CD4-positive, alpha-beta T cell treated with Interferon gamma for 1 hour (primary cell): Measurements from ENCODE around the gene PLIN5.

Experiments used
- DNase-seq: peaks from one replicate; pipeline ENCODE4 v3.0.0-alpha.2; 2020

The PLIN5 gene

GRCh38 chr19:4503132-4503824, 31.7 kb downstream of the PLIN5 start:
- no peak for DNase-seq

GRCh38 chr19:4502282-4503131, 32.5 kb downstream of the PLIN5 start:
- DNase-seq: no peak

DNA sequence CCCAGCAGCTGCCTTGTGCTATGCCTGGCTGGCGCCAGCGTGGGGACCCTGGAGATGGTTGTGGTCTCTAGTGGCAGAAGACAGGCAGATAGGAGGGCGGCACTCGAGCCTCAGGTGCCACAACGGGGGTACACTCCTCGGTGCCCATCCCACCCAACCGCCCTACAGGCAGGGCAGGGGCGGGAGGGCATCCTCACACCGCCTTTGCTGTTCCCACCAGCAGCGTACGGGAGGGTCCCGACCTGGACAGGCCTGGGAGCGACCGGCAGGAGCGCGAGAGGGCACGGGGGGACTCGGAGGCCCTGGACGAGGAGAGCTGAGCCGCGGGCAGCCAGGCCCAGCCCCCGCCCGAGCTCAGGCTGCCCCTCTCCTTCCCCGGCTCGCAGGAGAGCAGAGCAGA, 33.3 kb downstream of the PLIN5 start:
- no peak for DNase-seq

DNA sequence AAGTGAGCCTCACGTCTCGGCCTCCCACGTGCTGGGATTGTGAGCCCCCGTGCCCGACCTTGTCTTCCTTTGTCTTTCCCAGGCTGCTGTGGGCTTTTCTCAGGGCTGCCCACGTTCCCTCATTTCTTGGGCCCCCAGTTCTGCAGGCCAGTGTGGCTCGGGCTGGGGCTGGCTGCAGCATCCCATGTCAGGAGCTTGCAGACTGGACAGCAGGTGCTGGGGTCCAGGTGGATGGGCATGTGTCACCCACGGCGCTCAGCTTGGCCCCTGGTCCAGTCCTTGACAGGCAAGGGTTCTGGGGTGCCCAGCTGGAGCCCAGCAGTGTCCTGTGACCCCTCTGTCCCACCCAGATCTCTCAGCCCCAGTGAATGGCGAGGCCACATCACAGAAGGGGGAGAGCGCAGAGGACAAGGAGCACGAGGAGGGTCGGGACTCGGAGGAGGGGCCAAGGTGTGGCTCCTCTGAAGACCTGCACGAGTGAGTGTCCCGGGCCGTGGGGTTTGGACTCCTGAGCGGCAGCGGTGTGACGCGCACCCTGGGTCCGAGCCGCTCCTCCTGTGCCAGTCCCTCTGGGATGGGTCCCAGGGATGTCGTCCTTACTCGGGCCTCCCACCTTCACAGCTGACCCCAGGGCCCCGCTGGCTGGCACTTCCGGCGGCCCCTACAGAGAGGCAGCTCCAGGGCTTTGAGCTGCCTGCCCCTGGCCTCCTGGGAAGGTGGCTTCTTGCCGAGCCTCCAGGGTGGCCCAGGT, 34.0 kb downstream of the PLIN5 start:
- no peak for DNase-seq

DNA sequence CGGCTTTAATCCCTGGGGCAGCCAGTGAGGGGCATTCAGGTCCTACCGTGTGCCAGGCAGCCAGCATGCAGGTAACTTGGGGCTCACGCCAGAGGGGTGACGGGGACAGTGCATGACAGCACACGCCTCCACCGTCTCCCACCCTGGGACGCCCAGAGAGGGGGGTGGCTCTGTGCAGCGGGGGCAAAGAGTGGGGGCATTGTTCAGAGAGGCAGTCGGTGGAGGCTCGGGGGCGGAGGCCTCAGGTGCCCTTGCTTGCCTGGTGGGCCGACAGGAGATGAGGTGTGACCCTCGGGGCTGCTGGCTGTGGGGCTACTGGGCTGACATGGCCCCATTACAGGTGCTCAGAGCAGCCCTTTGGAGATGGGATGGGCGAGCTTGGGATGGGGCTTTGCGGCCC, 35.2 kb downstream of the PLIN5 start:
- DNase-seq: no peak

GRCh38 chr19:4499318-4499717, 35.7 kb downstream of the PLIN5 start:
- no peak for DNase-seq

- DNase-seq: no peak
These were observed 36.3 kb downstream of the PLIN5 start for GRCh38 chr19:4498694-4499093.

DNA sequence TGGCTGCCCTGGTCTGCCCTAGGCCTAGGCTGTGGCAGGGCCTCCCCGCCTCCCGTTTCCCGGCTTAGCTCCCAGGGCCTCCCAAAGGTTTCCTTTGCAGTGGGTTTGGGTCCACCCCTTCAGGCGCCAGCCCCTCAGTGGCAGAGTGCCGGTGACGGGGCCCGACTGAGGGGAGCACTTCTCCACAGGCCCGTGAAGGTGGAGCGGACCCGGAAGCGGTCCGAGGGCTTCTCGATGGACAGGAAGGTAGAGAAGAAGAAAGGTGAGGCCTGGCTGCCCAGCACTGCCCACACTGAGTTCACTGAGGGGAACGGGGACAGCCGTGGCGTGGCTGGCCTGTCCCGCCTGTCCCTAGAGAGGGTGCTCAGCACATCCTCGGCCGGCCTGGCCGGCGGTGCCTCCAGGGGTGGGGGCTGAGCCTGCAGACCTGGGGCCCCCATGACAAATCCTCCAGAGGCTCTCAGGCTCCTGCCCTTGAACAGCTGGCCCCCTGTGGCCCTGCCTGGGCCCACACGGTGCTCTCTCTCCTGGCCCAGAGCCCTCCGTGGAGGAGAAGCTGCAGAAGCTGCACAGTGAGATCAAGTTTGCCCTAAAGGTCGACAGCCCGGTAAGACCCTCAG, 37.1 kb downstream of the PLIN5 start:
- no peak for DNase-seq

DNA sequence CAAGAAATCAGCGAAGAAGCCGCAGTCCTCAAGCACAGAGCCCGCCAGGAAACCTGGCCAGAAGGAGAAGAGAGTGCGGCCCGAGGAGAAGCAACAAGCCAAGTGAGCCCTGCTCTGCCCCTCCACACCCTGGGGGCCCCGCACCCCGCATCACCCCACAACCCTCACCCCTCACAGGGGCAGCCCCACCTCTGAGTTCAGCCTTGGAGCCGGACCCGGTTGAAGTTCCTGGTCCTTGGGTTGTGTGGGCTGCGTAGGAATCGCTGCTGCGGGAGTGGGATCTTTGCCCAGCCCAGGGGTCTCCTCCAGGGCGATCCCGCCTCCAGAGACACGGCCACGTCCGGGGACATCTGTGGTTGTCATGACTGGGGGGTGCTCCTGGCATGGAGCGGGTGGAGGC, 38.7 kb downstream of the PLIN5 start:
- no peak for DNase-seq

DNA sequence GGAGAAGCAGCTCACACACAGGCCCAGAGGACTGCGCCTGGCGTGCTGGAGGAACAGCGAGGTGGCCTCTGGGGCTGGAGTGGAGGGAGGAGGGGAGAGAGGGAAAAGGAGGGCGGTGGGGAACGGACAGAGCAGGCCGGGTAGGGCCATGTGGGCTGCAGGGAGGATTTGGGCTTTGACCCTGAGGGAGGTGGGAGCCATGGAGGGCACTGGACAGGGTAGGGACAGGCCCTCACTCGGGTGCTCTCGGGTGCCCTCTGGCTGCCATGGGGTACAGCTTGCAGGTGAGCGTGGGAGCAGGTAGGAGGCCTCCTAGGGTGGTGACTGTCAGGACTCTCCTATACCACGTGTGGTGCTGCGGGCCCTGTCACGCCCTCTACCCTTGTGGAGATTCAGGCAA, 39.6 kb downstream of the PLIN5 start:
- no peak for DNase-seq

DNA sequence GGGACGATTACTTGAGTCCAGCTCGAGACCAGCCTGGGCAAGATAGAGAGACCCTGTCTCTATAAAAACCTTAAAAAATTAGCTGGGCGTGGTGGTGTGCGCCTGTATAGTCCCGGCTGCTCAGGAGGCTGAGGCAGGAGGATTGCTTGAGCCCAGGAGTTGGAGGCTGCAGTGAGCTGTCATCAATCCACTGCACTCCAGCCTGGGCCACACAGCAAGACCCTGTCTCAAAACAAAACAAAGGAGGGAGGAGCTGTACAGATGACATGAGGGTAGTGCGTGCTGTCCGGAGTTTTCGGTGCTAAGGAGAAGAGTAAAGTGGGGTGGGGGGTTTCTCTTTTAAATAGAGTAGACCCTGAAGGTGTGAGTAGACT, 40.3 kb downstream of the PLIN5 start:
- DNase-seq: no peak

GRCh38 chr19:4493929-4494690, 40.9 kb downstream of the PLIN5 start:
- DNase-seq: no peak

- no peak for DNase-seq
These were observed 41.7 kb downstream of the PLIN5 start for GRCh38 chr19:4493104-4493928.

DNA sequence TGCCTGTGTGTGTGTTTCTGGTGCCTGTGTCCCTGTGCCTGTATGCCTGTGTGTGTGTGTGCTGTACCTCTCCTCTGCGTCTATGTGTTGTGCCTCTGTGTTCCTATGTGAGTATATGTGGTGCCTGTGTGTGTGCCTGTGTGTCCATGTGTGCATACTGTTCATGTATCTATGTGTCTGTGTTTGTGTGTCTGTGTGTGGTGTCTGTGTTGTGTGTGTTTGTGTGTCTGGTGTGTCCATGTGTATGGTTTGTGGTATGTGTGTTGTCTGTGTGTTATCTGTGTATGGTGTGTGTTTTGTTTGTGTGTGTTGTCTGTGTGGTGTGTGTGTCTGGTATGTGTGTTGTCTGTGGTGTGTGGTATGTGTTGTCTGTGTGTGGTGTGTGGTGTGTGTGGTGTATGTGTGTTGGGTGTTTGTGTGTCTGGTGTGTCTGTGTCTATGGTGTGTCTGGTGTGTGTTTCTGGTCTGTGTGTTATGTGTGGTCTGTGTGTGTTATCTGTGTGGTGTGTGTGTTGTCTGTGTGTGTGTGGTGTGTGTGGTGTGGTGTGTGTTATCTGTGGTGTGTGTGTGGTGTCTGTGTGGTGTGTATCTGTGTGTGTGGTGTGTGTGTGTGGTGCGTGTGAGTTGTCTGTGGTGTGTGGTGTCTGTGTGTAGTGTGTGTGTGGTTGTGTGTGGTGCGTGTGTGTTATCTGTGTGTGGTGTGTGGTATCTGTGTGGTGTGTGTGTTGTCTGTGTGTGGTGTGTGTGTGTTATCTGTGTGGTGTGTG, 42.5 kb downstream of the PLIN5 start:
- DNase-seq: no peak

DNA sequence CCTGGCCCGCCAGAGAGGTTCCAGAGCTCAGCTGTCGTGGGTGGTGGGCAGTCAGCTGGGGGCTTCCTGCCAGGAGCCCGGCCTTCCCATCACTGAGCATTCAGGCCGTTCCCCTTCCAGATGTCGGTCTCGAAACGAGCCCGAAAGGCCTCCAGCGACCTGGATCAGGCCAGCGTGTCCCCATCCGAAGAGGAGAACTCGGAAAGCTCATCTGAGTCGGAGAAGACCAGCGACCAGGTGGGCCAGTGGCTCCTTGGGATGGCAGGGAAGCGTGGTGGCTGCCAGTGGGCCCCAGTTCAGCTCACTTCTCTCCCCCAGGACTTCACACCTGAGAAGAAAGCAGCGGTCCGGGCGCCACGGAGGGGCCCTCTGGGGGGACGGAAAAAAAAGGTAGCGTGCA, 43.6 kb downstream of the PLIN5 start:
- no peak for DNase-seq

- DNase-seq: no peak
These were observed 46.5 kb downstream of the PLIN5 start for GRCh38 chr19:4488496-4488895.

DNA sequence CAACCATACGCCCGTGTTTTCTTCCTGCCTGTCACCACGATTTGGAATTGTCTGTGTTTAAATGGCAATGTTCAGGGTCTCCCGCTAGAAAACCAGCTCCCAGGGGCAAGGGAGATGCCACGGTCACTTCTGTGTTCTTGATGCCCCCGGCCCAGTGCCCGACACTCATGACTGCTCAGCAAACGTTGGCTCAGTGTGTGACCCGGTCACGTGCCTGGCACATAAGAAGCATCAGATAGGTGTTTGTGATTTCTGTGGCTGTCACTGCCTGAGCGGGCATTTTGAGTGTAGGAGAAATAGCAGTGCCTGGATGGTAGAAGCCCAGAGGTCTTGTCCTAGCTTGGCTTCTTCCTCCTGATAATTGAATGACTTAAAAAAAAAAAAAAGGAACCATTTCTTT, 47.5 kb downstream of the PLIN5 start:
- no peak for DNase-seq

GRCh38 chr19:4483385-4483784, 51.6 kb downstream of the PLIN5 start:
- no peak for DNase-seq

GRCh38 chr19:4482721-4483364, 52.2 kb downstream of the PLIN5 start:
- no peak for DNase-seq
